PC-9 (cell line): ENCODE data around the gene N4BP2L2. TPM values are rescaled to one million over a fixed set of nuclear protein-coding genes. Genes with fewer than 3 reads are reported as not detected.

Experiments
- BruUV-seq: library from RNA; stranded (reverse); fragments of 400-500 nt; replicated peaks from 2 replicates; lab custom pipeline; 2021; lab: Mats Ljungman, UMichigan
- CTCF ChIA-PET: fragments of 300-600 bp; sonication (Branson Sonifier 250); formaldehyde crosslinking; loops from one replicate; lab custom pipeline; 2022; ENCODE audit warnings: antibody characterized with exemption; lab: Charles Lee
- POLR2A ChIA-PET: fragments of 300-600 bp; sonication (Branson Sonifier 250); formaldehyde crosslinking; loops from one replicate; lab custom pipeline; 2022; ENCODE audit warnings: antibody characterized with exemption; ENCODE audit not compliant: unreplicated experiment; lab: Charles Lee
- DNase-seq, 2 experiments: peaks; one replicate each; pipeline versions ENCODE4 v3.0.0 to v3.0.0-alpha.2; 2015 to 2022; ENCODE audit warnings: mixed read lengths in 1 of 2
- H2AFZ ChIP-seq: fragments of 200-600 bp; sonication (generic); 2 replicates; pipeline ENCODE4 v1.8.1; 2017; ENCODE audit warnings: antibody characterized with exemption
- H3F3A ChIP-seq: fragments of 200-600 bp; sonication (generic); 2 replicates; pipeline ENCODE4 v1.8.1; 2017; ENCODE audit warnings: antibody characterized with exemption, mild to moderate bottlenecking, low read depth; ENCODE audit not compliant: insufficient read depth
- H3K27ac ChIP-seq: fragments of 200-600 bp; sonication (generic); 2 replicates; pipeline ENCODE4 v1.6.1; 2016; ENCODE audit warnings: mixed run types
- H3K27me3 ChIP-seq: fragments of 200-600 bp; sonication (generic); 2 replicates; pipeline ENCODE4 v1.6.1; 2016; ENCODE audit warnings: low read depth, mixed run types; ENCODE audit not compliant: insufficient read depth
- H3K36me3 ChIP-seq: fragments of 200-600 bp; sonication (generic); 2 replicates; pipeline ENCODE4 v1.6.1; 2016; ENCODE audit warnings: low read depth, mixed run types
- H3K4me1 ChIP-seq: fragments of 200-600 bp; sonication (generic); replicated peaks from 2 replicates; pipeline ENCODE4 v1.6.1; 2016; ENCODE audit warnings: mixed run types; ENCODE audit not compliant: insufficient read depth
- H3K4me2 ChIP-seq: fragments of 200-600 bp; sonication (generic); 2 replicates; pipeline ENCODE4 v1.6.1; 2017; ENCODE audit warnings: mixed run types
- H3K4me3 ChIP-seq: fragments of 200-600 bp; sonication (generic); 2 replicates; pipeline ENCODE4 v1.6.1; 2016; ENCODE audit warnings: mixed run types
- H3K79me2 ChIP-seq: fragments of 200-600 bp; sonication (generic); 2 replicates; pipeline ENCODE4 v1.6.1; 2017; ENCODE audit warnings: low read depth, mixed run types
- H3K9me2 ChIP-seq: fragments of 200-600 bp; sonication (generic); 2 replicates; pipeline ENCODE4 v1.8.1; 2017; ENCODE audit warnings: mild to moderate bottlenecking; ENCODE audit not compliant: insufficient read depth
- H3K9me3 ChIP-seq: fragments of 200-600 bp; sonication (generic); 2 replicates; pipeline ENCODE4 v1.8.1; 2016; ENCODE audit warnings: low read depth; ENCODE audit not compliant: insufficient read depth
- H4K20me1 ChIP-seq: fragments of 200-600 bp; sonication (generic); 2 replicates; pipeline ENCODE4 v1.8.1; 2017; ENCODE audit not compliant: insufficient read depth
- CTCF ChIP-seq: fragments of 200-600 bp; sonication (generic); conservative IDR thresholded peaks from 2 replicates; pipeline ENCODE4 v1.6.1; 2017; ENCODE audit warnings: mixed run types, antibody characterized with exemption, mild to moderate bottlenecking, moderate library complexity
- EZH2 ChIP-seq: fragments of 200-600 bp; sonication (generic); IDR thresholded peaks from 2 replicates; pipeline ENCODE4 v1.8.0; 2017; ENCODE audit warnings: antibody characterized with exemption, low read depth
- intact Hi-C: fragments of 100-400 bp; cut with micrococcal nuclease; formaldehyde crosslinking; loops from one replicate; pipeline ENCODE4 v1.10.0; 2022; ENCODE audit not compliant: unreplicated experiment
- total RNA-seq: library from RNA; stranded (reverse); gene quantifications from 2 replicates; pipeline ENCODE4 v1.2.3, GENCODE V29; 2021

Gene N4BP2L2
- total RNA-seq, 1 experiment from 2014 or later = 81.3 TPM

GRCh38 chr13:32511482-32511881 is 27.1 kb downstream of the N4BP2L2 start:
- no peaks in the 10 kb centered on the region for H3K9me3 ChIP-seq
- ChIA-PET CTCF (no interaction called here), POLR2A (no interaction called here)
- peaks cover 19% of the 10 kb centered on the region for H3K36me3 ChIP-seq
- H3K4me2 ChIP-seq = no peak overlapping the region
- H3K27me3 ChIP-seq = no peaks in the 10 kb centered on the region
- no peaks in the 10 kb centered on the region for H3K9me2 ChIP-seq
- H2AFZ ChIP-seq = no peak overlapping the region
- 0 out of 2 replicates have a peak, but pooled peaks cover 5% of the 10 kb centered on the region for H3F3A ChIP-seq
- H4K20me1 ChIP-seq = peaks cover 15% of the 10 kb centered on the region; the same call in 1 of the 2 replicates
- intact Hi-C loops = no loop called here
- TF ChIP-seq CTCF (no peak), EZH2 (no peak)
- no peaks in the 10 kb centered on the region for H3K79me2 ChIP-seq
- H3K4me3 ChIP-seq = no peak overlapping the region
- DNase-seq = no peak
- H3K4me1 ChIP-seq = no peaks in the 10 kb centered on the region
- BruUV-seq = no TSS peak
- H3K27ac ChIP-seq = no peak overlapping the region

GRCh38 chr13:32504876-32505275 is 33.7 kb downstream of the N4BP2L2 start:
- Histone ChIP-seq H2AFZ (no peak overlapping the region), H3K79me2 (no peaks in the 10 kb centered on the region), H3K4me1 (no peaks in the 10 kb centered on the region), H3K4me3 (no peak overlapping the region), H3K27ac (no peak overlapping the region), H3K9me2 (no peaks in the 10 kb centered on the region), H4K20me1 (no peaks in the 10 kb centered on the region), H3F3A (peaks cover 5% of the 10 kb centered on the region; the same call in 1 of the 2 replicates), H3K9me3 (no peaks in the 10 kb centered on the region), H3K27me3 (no peaks in the 10 kb centered on the region), H3K4me2 (no peak overlapping the region), H3K36me3 (no peaks in the 10 kb centered on the region)
- TF ChIP-seq CTCF = no peak
- TF ChIP-seq EZH2 = no peak
- no peak for DNase-seq
- CTCF ChIA-PET = no interaction called here
- no TSS peak for BruUV-seq
- intact Hi-C loops = no loop called here
- POLR2A ChIA-PET = no interaction called here

- ChIA-PET CTCF (no interaction called here), POLR2A (no interaction called here)
- Histone ChIP-seq H3K27me3 (no peaks in the 10 kb centered on the region), H3K4me2 (no peak overlapping the region), H2AFZ (no peak overlapping the region), H3K4me3 (no peak overlapping the region), H3K79me2 (no peaks in the 10 kb centered on the region), H3F3A (peaks cover 5% of the 10 kb centered on the region; the same call in 1 of the 2 replicates), H3K4me1 (no peaks in the 10 kb centered on the region), H3K36me3 (no peaks in the 10 kb centered on the region), H3K27ac (no peak overlapping the region), H4K20me1 (no peaks in the 10 kb centered on the region), H3K9me2 (no peaks in the 10 kb centered on the region), H3K9me3 (no peaks in the 10 kb centered on the region)
- no TSS peak for BruUV-seq
- no peak for TF ChIP-seq CTCF
- no peak for TF ChIP-seq EZH2
- intact Hi-C loops = no loop called here
- DNase-seq = no peak
Measured at GRCh38 chr13:32504263-32504662, 34.3 kb downstream of the N4BP2L2 start.
